H1 (cell line): ENCODE measurements around the gene CD81. TPM values are rescaled to one million over a fixed set of nuclear protein-coding genes. Genes with fewer than 3 reads are reported as not detected.

ENCODE experiments used
- ASH2L ChIP-seq: fragments of 200-600, 300-600 bp; sonication (generic); IDR thresholded peaks from one replicate; pipeline ENCODE4 v1.7.1; 2017; ENCODE audit warnings: low read length
- BACH1 ChIP-seq: IDR thresholded peaks from 2 replicates; pipeline ENCODE4 v1.6.1; 2012; ENCODE audit warnings: low read length, improper control_type of control experiment
- FOSL1 ChIP-seq: IDR thresholded peaks from 2 replicates; pipeline ENCODE4 v1.6.1; 2011; ENCODE audit warnings: mild to moderate bottlenecking, low read depth, low read length, moderate library complexity; ENCODE audit not compliant: insufficient read depth
- KDM5A ChIP-seq: fragments of 200-600 bp; IDR thresholded peaks from 2 replicates; pipeline ENCODE4 v1.7.1; 2012; ENCODE audit warnings: mild to moderate bottlenecking, low read length, inconsistent platforms, mixed read lengths
- RXRA ChIP-seq: IDR thresholded peaks from 2 replicates; pipeline ENCODE4 v1.6.1; 2011; ENCODE audit warnings: low read depth, mild to moderate bottlenecking, low read length, moderate library complexity; ENCODE audit not compliant: insufficient read depth
- SUZ12 ChIP-seq: fragments of 200-600 bp; sonication (generic); IDR thresholded peaks from 2 replicates; pipeline ENCODE4 v1.6.1; 2012; ENCODE audit warnings: mild to moderate bottlenecking, inconsistent platforms, low read length, moderate library complexity, mixed read lengths
- polyA plus RNA-seq, 7 experiments: library from polyadenylated mRNA; depleted of rRNA in 3 of 7; stranded (reverse) in 5 of 7; unstranded in 2 of 7; fragments of >200 nt in 5 of 7; fragments of 200-250 nt in 2 of 7; gene quantifications; 1 replicate in 5 of 7; 2 replicates in 1 of 7; 4 replicates in 1 of 7; pipeline versions ENCODE4 v1.2.1 to v1.2.3, GENCODE V29; 2011 to 2013; ENCODE audit warnings: missing spikeins in 2 of 7, mixed read lengths in 2 of 7
- total RNA-seq: library from RNA; stranded (reverse); fragmentation: NEBNext Ultra II Directional; extraction: Animal tissue kit (Norgen Biotek cat#: 25700); gene quantifications from 2 replicates; pipeline ENCODE4 v1.2.1, GENCODE V29; 2021

Gene CD81
- total and polyA plus RNA-seq, 2 of the 8 experiments (the other 6 are each of a cell fraction or from before 2014, with no cell fraction given): 238 to 309 TPM

DNA sequence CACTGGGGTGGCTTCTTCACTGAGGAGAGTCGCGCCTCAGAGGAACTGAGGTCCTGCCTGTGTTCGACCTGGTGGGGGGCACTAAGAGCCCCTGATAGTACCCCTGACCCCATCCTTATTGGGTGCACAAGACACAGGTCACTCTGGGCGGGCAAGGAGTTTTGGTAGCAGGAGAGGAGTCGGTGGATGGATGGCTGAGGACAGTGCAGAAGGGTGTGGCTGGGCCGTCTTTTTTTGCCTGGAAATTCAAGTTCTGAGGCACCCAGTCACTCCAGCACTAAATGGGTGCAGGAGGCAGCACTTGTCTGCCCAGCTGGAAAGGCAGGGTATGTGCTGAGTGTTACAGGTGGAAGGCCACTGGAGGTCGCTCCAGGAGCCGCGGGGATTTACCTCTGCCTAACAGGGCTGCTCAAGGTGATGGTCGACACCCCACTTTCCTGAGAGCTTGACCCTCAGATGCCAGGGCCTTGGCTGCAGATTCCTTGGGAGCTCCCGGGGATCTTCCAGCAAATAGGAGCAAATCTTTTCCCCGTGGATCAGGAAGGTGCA lies 24.4 kb downstream of the CD81 start (continued):
- TF ChIP-seq BACH1 (no peak), ASH2L (no peak), RXRA (no peak), FOSL1 (no peak), SUZ12 (no peak), KDM5A (no peak)
